ENCODE results near the gene KRTAP5-3.
"Not testable (repeated sequence)": the region's sequence is repeated elsewhere in the genome, so short reads cannot be mapped to it uniquely, and the experiment has no call there.

The KRTAP5-3 gene

GRCh38 chr11:1604711-1605110 lies 3.6 kb downstream of the KRTAP5-3 start:
- Histone ChIP-seq H3K79me2 (ENCODE audit: insufficient read depth, low read length) (no peaks in the 10 kb centered on the region), H3K9me2 (replicated peaks; ENCODE audit: low read depth, low read length) (no peaks in the 10 kb centered on the region), H3K4me1 (ENCODE audit: insufficient read depth, low read length, poor library complexity, severe bottlenecking) (no peaks in the 10 kb centered on the region), H3K9me3 (ENCODE audit: insufficient read depth, low read depth, low read length) (no peaks in the 10 kb centered on the region), H3K27me3 (ENCODE audit: insufficient read depth, low read length, poor library complexity, severe bottlenecking) (no peaks in the 10 kb centered on the region), H4K20me1 (ENCODE audit: insufficient read depth, low read length, poor library complexity, severe bottlenecking) (no peaks in the 10 kb centered on the region), H3K36me3 (ENCODE audit: insufficient read depth, low read length) (no peaks in the 10 kb centered on the region), H3K4me2 (ENCODE audit: low read depth, low read length, poor library complexity, severe bottlenecking) (no peak overlapping the region), H2AFZ (ENCODE audit: low read length) (no peak overlapping the region), H3F3A (ENCODE audit: low read depth) (no peaks in the 10 kb centered on the region), H3K9ac (ENCODE audit: low read depth, low read length, poor library complexity, severe bottlenecking) (no peak overlapping the region), H3K4me3 (ENCODE audit: low read length, poor library complexity, severe bottlenecking) (no peak overlapping the region)
- no peak for TF ChIP-seq EZH2phosphoT487 (IDR thresholded peaks at IDR 0.05; ENCODE audit: borderline replicate concordance)
- no peak for TF ChIP-seq CTCF (conservative IDR thresholded peaks at IDR 0.05; ENCODE audit: low read length)

- Histone ChIP-seq H4K20me1 (ENCODE audit: insufficient read depth, low read length, poor library complexity, severe bottlenecking) (no peaks in the 10 kb centered on the region), H3K4me1 (ENCODE audit: insufficient read depth, low read length, poor library complexity, severe bottlenecking) (no peaks in the 10 kb centered on the region), H3K79me2 (ENCODE audit: insufficient read depth, low read length) (no peaks in the 10 kb centered on the region), H3F3A (ENCODE audit: low read depth) (no peaks in the 10 kb centered on the region), H3K4me2 (ENCODE audit: low read depth, low read length, poor library complexity, severe bottlenecking) (no peak overlapping the region), H3K36me3 (ENCODE audit: insufficient read depth, low read length) (no peaks in the 10 kb centered on the region), H2AFZ (ENCODE audit: low read length) (no peak overlapping the region), H3K9me2 (replicated peaks; ENCODE audit: low read depth, low read length) (no peaks in the 10 kb centered on the region), H3K9ac (ENCODE audit: low read depth, low read length, poor library complexity, severe bottlenecking) (no peak overlapping the region), H3K9me3 (ENCODE audit: insufficient read depth, low read depth, low read length) (no peaks in the 10 kb centered on the region), H3K27me3 (ENCODE audit: insufficient read depth, low read length, poor library complexity, severe bottlenecking) (no peaks in the 10 kb centered on the region), H3K4me3 (ENCODE audit: low read length, poor library complexity, severe bottlenecking) (no peak overlapping the region)
- no peak for TF ChIP-seq CTCF (conservative IDR thresholded peaks at IDR 0.05; ENCODE audit: low read length)
- TF ChIP-seq EZH2phosphoT487 (IDR thresholded peaks at IDR 0.05; ENCODE audit: borderline replicate concordance) = no peak
Observed at GRCh38 chr11:1604181-1604580, 4.1 kb downstream of the KRTAP5-3 start.

GRCh38 chr11:1603629-1604028 lies 4.6 kb downstream of the KRTAP5-3 start:
- Histone ChIP-seq H3K36me3 (ENCODE audit: insufficient read depth, low read length) (no peaks in the 10 kb centered on the region), H3K9me2 (replicated peaks; ENCODE audit: low read depth, low read length) (no peaks in the 10 kb centered on the region), H3K4me2 (ENCODE audit: low read depth, low read length, poor library complexity, severe bottlenecking) (no peak overlapping the region), H2AFZ (ENCODE audit: low read length) (no peak overlapping the region), H4K20me1 (ENCODE audit: insufficient read depth, low read length, poor library complexity, severe bottlenecking) (no peaks in the 10 kb centered on the region), H3K4me3 (ENCODE audit: low read length, poor library complexity, severe bottlenecking) (no peak overlapping the region), H3F3A (ENCODE audit: low read depth) (no peaks in the 10 kb centered on the region), H3K4me1 (ENCODE audit: insufficient read depth, low read length, poor library complexity, severe bottlenecking) (no peaks in the 10 kb centered on the region), H3K27me3 (ENCODE audit: insufficient read depth, low read length, poor library complexity, severe bottlenecking) (no peaks in the 10 kb centered on the region), H3K79me2 (ENCODE audit: insufficient read depth, low read length) (no peaks in the 10 kb centered on the region), H3K9ac (ENCODE audit: low read depth, low read length, poor library complexity, severe bottlenecking) (no peak overlapping the region), H3K9me3 (ENCODE audit: insufficient read depth, low read depth, low read length) (no peaks in the 10 kb centered on the region)
- TF ChIP-seq CTCF (conservative IDR thresholded peaks at IDR 0.05; ENCODE audit: low read length) (no peak), EZH2phosphoT487 (IDR thresholded peaks at IDR 0.05; ENCODE audit: borderline replicate concordance) (no peak)

GRCh38 chr11:1601663-1602062 lies 6.6 kb downstream of the KRTAP5-3 start:
- H3K79me2 ChIP-seq (ENCODE audit: insufficient read depth, low read length); H3K9ac ChIP-seq (ENCODE audit: low read depth, low read length, poor library complexity, severe bottlenecking); H3K4me1 ChIP-seq (ENCODE audit: insufficient read depth, low read length, poor library complexity, severe bottlenecking); H2AFZ ChIP-seq (ENCODE audit: low read length); H3K27me3 ChIP-seq (ENCODE audit: insufficient read depth, low read length, poor library complexity, severe bottlenecking); H3K9me2 ChIP-seq (replicated peaks; ENCODE audit: low read depth, low read length); H3K36me3 ChIP-seq (ENCODE audit: insufficient read depth, low read length); H3K4me3 ChIP-seq (ENCODE audit: low read length, poor library complexity, severe bottlenecking); H3K4me2 ChIP-seq (ENCODE audit: low read depth, low read length, poor library complexity, severe bottlenecking); H3F3A ChIP-seq (ENCODE audit: low read depth); H4K20me1 ChIP-seq (ENCODE audit: insufficient read depth, low read length, poor library complexity, severe bottlenecking); H3K9me3 ChIP-seq (ENCODE audit: insufficient read depth, low read depth, low read length): not testable (repeated sequence)

Measured in Loucy (cell line).